ENCODE data around the gene KRT84. TPM values are rescaled to one million over a fixed set of nuclear protein-coding genes. Genes with fewer than 3 reads are reported as not detected.

Gene KRT84
- total RNA-seq, 1 experiment from 2014 or later: not detected

DNA sequence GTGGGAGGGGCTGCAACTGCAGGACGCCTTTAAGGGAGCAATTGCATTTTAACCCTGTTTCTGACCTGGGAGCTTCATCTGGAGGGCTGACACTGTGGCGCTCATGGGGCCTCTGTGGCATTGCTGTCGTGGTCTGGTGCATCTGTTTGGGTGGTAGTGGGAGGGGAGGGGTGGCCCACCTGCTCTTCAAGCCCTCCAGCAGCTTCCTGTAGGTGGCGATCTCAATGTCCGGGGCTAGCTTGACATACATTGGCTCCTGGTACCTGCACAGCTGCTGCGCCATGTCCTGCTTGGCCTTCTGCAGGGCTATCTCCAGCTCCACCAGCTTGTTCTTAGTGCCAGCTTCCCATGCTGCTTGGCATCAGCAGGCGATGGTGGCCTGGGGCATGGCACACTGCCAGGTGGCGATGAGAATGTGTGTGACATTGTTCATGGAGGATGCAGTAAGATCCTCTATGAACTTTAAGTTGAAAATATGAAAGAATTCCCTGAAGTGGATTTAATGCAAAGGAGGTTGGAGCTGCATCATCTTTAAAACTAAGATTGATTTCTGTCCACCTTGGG is 28.4 kb upstream of the KRT84 start:
- H2AFZ ChIP-seq (ENCODE audit: low read depth, low read length, poor library complexity, severe bottlenecking): no peak overlapping the region
- H3K36me3 ChIP-seq (ENCODE audit: control insufficient read depth in 1 of 2, insufficient read depth in 2 of 2, low read length in 2 of 2): no peaks in the 10 kb centered on the region
- no peak overlapping the region for H3K4me2 ChIP-seq (ENCODE audit: low read length)
- H3K9ac ChIP-seq (ENCODE audit: low read length): no peak overlapping the region
- no peak for TF ChIP-seq ZBTB33 (IDR thresholded peaks at IDR 0.05; ENCODE audit: extremely low read depth, insufficient replicate concordance, low read length)
- TF ChIP-seq, protein P1, sequence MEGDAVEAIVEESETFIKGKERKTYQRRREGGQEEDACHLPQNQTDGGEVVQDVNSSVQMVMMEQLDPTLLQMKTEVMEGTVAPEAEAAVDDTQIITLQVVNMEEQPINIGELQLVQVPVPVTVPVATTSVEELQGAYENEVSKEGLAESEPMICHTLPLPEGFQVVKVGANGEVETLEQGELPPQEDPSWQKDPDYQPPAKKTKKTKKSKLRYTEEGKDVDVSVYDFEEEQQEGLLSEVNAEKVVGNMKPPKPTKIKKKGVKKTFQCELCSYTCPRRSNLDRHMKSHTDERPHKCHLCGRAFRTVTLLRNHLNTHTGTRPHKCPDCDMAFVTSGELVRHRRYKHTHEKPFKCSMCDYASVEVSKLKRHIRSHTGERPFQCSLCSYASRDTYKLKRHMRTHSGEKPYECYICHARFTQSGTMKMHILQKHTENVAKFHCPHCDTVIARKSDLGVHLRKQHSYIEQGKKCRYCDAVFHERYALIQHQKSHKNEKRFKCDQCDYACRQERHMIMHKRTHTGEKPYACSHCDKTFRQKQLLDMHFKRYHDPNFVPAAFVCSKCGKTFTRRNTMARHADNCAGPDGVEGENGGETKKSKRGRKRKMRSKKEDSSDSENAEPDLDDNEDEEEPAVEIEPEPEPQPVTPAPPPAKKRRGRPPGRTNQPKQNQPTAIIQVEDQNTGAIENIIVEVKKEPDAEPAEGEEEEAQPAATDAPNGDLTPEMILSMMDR (IDR thresholded peaks at IDR 0.05 in 2 of 3, conservative IDR thresholded peaks at IDR 0.05 in 1 of 3; ENCODE audit: borderline replicate concordance in 1 of 3, insufficient read depth in 1 of 3, low read depth in 2 of 3, low read length in 2 of 3): peak in 2 of 3 experiments; percentile 35 to 40; a peak in 3 of 6 replicates
- ATAC-seq (peak; percentile 54), DNase-seq (ENCODE audit: low read depth, low spot score) (no peak)
- ChIA-PET POLR2A (no interaction called here), CTCF (interaction anchor here (0.8 to 2.5 kb wide), 3 partner anchors 18 to 457 kb away, joined by 3 to 12 read pairs (median 5); no protein-coding TSS in a partner anchor), RAD21 (ENCODE audit: low non-redundant PET in 1 of 2, low total read pairs in 2 of 2, uncharacterized antibody in 2 of 2, unreplicated experiment in 2 of 2) (no interaction called here)
- no peaks in the 10 kb centered on the region for H3K9me3 ChIP-seq (ENCODE audit: control insufficient read depth in 1 of 2, insufficient read depth in 1 of 2, low read depth in 1 of 2, low read length in 2 of 2)
- no TSS peak for BruUV-seq (replicated peaks)
- intact Hi-C loops (cut with micrococcal nuclease): no loop called here
- H3K79me2 ChIP-seq (ENCODE audit: insufficient read depth, low read length): no peaks in the 10 kb centered on the region
- H3K9me2 ChIP-seq (ENCODE audit: insufficient read depth): no peaks in the 10 kb centered on the region
- H4K20me1 ChIP-seq (ENCODE audit: insufficient read depth): no peaks in the 10 kb centered on the region
- H3K27ac ChIP-seq (ENCODE audit: low read depth, low read length): no peak overlapping the region
- no peaks in the 10 kb centered on the region for H3K27me3 ChIP-seq (ENCODE audit: insufficient read depth, low read length)
- peaks cover 0 to 18% of the 10 kb centered on the region in 2 experiments; a peak in 1 of 4 replicates for H3K4me1 ChIP-seq (ENCODE audit: control insufficient read depth in 1 of 2, insufficient read depth in 2 of 2, low read length in 2 of 2)
- H3K4me3 ChIP-seq (replicated peaks in 1 of 2; ENCODE audit: low read depth in 1 of 2, low read length in 2 of 2): no peak overlapping the region

DNA sequence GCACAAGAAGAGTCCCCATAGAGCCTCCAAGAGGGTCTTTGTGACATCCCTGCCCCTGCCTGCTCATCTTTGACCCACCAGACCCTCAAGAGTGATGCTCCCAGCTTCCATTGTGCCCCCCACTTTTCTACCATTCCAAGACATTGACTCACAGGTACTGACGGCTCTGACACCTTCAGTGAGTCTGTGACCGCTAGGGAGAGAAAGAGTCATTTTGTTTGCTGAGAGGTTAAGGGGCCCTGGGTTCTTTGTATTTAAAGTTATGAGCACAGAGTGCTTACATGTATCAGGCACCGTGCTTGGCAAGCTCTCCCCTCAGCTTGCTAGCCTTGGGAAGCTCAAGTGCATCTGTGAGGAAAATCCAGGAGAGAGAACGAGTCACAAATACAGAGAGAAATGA is 27.8 kb upstream of the KRT84 start:
- BruUV-seq (replicated peaks): no TSS peak
- no peaks in the 10 kb centered on the region for H4K20me1 ChIP-seq (ENCODE audit: insufficient read depth)
- no peak overlapping the region for H3K9ac ChIP-seq (ENCODE audit: low read length)
- ChIA-PET POLR2A (no interaction called here), CTCF (interaction anchor here (0.8 to 2.5 kb wide), 3 partner anchors 18 to 458 kb away, joined by 3 to 12 read pairs (median 5); no protein-coding TSS in a partner anchor), RAD21 (ENCODE audit: low non-redundant PET in 1 of 2, low total read pairs in 2 of 2, uncharacterized antibody in 2 of 2, unreplicated experiment in 2 of 2) (no interaction called here)
- no peaks in the 10 kb centered on the region for H3K79me2 ChIP-seq (ENCODE audit: insufficient read depth, low read length)
- H3K4me1 ChIP-seq (ENCODE audit: control insufficient read depth in 1 of 2, insufficient read depth in 2 of 2, low read length in 2 of 2): peaks cover 0 to 18% of the 10 kb centered on the region in 2 experiments; a peak in 1 of 4 replicates
- no peaks in the 10 kb centered on the region for H3K27me3 ChIP-seq (ENCODE audit: insufficient read depth, low read length)
- H3K4me2 ChIP-seq (ENCODE audit: low read length): no peak overlapping the region
- H3K9me2 ChIP-seq (ENCODE audit: insufficient read depth): no peaks in the 10 kb centered on the region
- intact Hi-C loops (cut with micrococcal nuclease): no loop called here
- no peaks in the 10 kb centered on the region for H3K36me3 ChIP-seq (ENCODE audit: control insufficient read depth in 1 of 2, insufficient read depth in 2 of 2, low read length in 2 of 2)
- ATAC-seq: no peak
- H3K27ac ChIP-seq (ENCODE audit: low read depth, low read length): no peak overlapping the region
- no peak overlapping the region for H3K4me3 ChIP-seq (replicated peaks in 1 of 2; ENCODE audit: low read depth in 1 of 2, low read length in 2 of 2)
- no peak overlapping the region for H2AFZ ChIP-seq (ENCODE audit: low read depth, low read length, poor library complexity, severe bottlenecking)
- no peaks in the 10 kb centered on the region for H3K9me3 ChIP-seq (ENCODE audit: control insufficient read depth in 1 of 2, insufficient read depth in 1 of 2, low read depth in 1 of 2, low read length in 2 of 2)
- no peak for DNase-seq (ENCODE audit: low read depth, low spot score)
- TF ChIP-seq ZBTB33 (IDR thresholded peaks at IDR 0.05; ENCODE audit: extremely low read depth, insufficient replicate concordance, low read length): no peak
- no peak for TF ChIP-seq SP1 (IDR thresholded peaks at IDR 0.05; ENCODE audit: low read depth)
- no peak for TF ChIP-seq ZNF274 (IDR thresholded peaks at IDR 0.05; ENCODE audit: low read depth, low read length)
- TF ChIP-seq TCF7L2 (IDR thresholded peaks at IDR 0.05; ENCODE audit: borderline replicate concordance, extremely low read depth, insufficient read depth, insufficient read length): no peak

Data from HCT116 (cell line).